GM18502 (cell line): ENCODE results near the gene CUL1.
A peak's percentile ranks its signal among the peaks of the same experiment; 100 is the strongest.

ENCODE experiments used
- ATAC-seq: cut with Tn5 transposase; IDR thresholded peaks from one replicate; pipeline ENCODE4 v1.9.1; 2021; ENCODE audit warnings: mild to moderate bottlenecking; ENCODE audit not compliant: unreplicated experiment, poor library complexity

The CUL1 gene

GRCh38 chr7:148750442-148751355 is 52.0 kb downstream of the CUL1 start:
- ATAC-seq, result no peak

- no peak for ATAC-seq
Measured at GRCh38 chr7:148753224-148753623, 54.5 kb downstream of the CUL1 start.

GRCh38 chr7:148754912-148755311 is 56.2 kb downstream of the CUL1 start:
- no peak for ATAC-seq

GRCh38 chr7:148761499-148762278 is 63.0 kb downstream of the CUL1 start:
- no peak for ATAC-seq

- ATAC-seq, result no peak
Measured at GRCh38 chr7:148763622-148764021, 64.9 kb downstream of the CUL1 start.

GRCh38 chr7:148770004-148770403 is 71.3 kb downstream of the CUL1 start:
- ATAC-seq, result no peak

GRCh38 chr7:148772297-148773089 is 73.8 kb downstream of the CUL1 start:
- no peak for ATAC-seq

GRCh38 chr7:148773334-148773733 is 74.6 kb downstream of the CUL1 start:
- peak; percentile 96 for ATAC-seq

- no peak for ATAC-seq
Measured at GRCh38 chr7:148774471-148774870, 75.8 kb downstream of the CUL1 start.

GRCh38 chr7:148782757-148783456 is 84.2 kb downstream of the CUL1 start:
- ATAC-seq, result no peak

- ATAC-seq, result no peak
Measured at GRCh38 chr7:148783801-148784527, 85.3 kb downstream of the CUL1 start.

GRCh38 chr7:148787571-148788295 is 89.0 kb downstream of the CUL1 start:
- ATAC-seq, result no peak

GRCh38 chr7:148789220-148789619 is 90.5 kb downstream of the CUL1 start:
- ATAC-seq, result no peak

- no peak for ATAC-seq
Measured at GRCh38 chr7:148790131-148790726, 91.5 kb downstream of the CUL1 start.

GRCh38 chr7:148790850-148791249 is 92.1 kb downstream of the CUL1 start:
- ATAC-seq, result no peak

GRCh38 chr7:148791546-148791945 is 92.8 kb downstream of the CUL1 start:
- ATAC-seq, result no peak

- ATAC-seq, result no peak
Measured at GRCh38 chr7:148793590-148793989, 94.9 kb downstream of the CUL1 start.

- ATAC-seq, result no peak
Measured at GRCh38 chr7:148794476-148794875, 95.8 kb downstream of the CUL1 start.
